Right lobe of liver (tissue), 4 donors: Measurements from ENCODE around the gene PCDHGB4.

Experiments
- POLR2A ChIP-seq: fragments of 450-650 bp; IDR thresholded peaks from one replicate; pipeline ENCODE4 v1.6.1; 2017; ENCODE audit warnings: antibody characterized with exemption, mild to moderate bottlenecking
- TF ChIP-seq, protein P1 (sequence below), 4 donors: fragments of 200-600 bp in 3 of 4; fragments of 450-650 bp in 1 of 4; IDR thresholded peaks; one replicate each; pipeline versions ENCODE4 v1.5.1 to v1.8.0; 2016 to 2022; ENCODE audit warnings: antibody characterized with exemption in 4 of 4, mild to moderate bottlenecking in 2 of 4
- donor health status: DM: no; HTN: no; CAD: no.
- donor health status: DM: no; HTN: no; CAD: no.
- donor health status: DM: no; HTN: yes; CAD: no.

DNA sequence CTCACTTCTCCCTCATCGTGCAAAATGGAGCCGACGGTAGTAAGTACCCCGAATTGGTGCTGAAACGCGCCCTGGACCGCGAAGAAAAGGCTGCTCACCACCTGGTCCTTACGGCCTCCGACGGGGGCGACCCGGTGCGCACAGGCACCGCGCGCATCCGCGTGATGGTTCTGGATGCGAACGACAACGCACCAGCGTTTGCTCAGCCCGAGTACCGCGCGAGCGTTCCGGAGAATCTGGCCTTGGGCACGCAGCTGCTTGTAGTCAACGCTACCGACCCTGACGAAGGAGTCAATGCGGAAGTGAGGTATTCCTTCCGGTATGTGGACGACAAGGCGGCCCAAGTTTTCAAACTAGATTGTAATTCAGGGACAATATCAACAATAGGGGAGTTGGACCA lies 43.8 kb downstream of the PCDHGB4 start:
- TF ChIP-seq POLR2A = no peak
- TF ChIP-seq, protein P1, sequence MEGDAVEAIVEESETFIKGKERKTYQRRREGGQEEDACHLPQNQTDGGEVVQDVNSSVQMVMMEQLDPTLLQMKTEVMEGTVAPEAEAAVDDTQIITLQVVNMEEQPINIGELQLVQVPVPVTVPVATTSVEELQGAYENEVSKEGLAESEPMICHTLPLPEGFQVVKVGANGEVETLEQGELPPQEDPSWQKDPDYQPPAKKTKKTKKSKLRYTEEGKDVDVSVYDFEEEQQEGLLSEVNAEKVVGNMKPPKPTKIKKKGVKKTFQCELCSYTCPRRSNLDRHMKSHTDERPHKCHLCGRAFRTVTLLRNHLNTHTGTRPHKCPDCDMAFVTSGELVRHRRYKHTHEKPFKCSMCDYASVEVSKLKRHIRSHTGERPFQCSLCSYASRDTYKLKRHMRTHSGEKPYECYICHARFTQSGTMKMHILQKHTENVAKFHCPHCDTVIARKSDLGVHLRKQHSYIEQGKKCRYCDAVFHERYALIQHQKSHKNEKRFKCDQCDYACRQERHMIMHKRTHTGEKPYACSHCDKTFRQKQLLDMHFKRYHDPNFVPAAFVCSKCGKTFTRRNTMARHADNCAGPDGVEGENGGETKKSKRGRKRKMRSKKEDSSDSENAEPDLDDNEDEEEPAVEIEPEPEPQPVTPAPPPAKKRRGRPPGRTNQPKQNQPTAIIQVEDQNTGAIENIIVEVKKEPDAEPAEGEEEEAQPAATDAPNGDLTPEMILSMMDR (IDR thresholded peaks at IDR 0.05) = no peak
